GM23338 (cell line): Measurements from ENCODE around the gene RGS6. TPM values are rescaled to one million over a fixed set of nuclear protein-coding genes. Genes with fewer than 3 reads are reported as not detected.
A peak's percentile ranks its signal among the peaks of the same experiment; 100 is the strongest.

ENCODE experiments used
- ATAC-seq: fragments of 200-7000 bp; cut with Tn5 transposase; 3 replicates; pipeline ENCODE4 v1.9.1; 2020
- DNase-seq: peaks from one replicate; pipeline ENCODE4 v3.0.0-alpha.2; 2015; ENCODE audit warnings: low spot score
- H2AFZ ChIP-seq: fragments of 200-600 bp; sonication (generic); 2 replicates; pipeline ENCODE4 v1.8.0; 2016; ENCODE audit warnings: antibody characterized with exemption, mild to moderate bottlenecking, moderate library complexity
- H3F3A ChIP-seq: fragments of 200-600 bp; sonication (generic); replicated peaks from 2 replicates; pipeline ENCODE4 v1.8.0; 2017; ENCODE audit warnings: antibody characterized with exemption, mixed run types, low read depth
- H3K27ac ChIP-seq: fragments of 200-600 bp; sonication (generic); 2 replicates; pipeline ENCODE4 v1.6.1; 2016; ENCODE audit warnings: low read depth
- H3K27me3 ChIP-seq: fragments of 200-600 bp; sonication (generic); 2 replicates; pipeline ENCODE4 v1.8.0; 2016; ENCODE audit warnings: mild to moderate bottlenecking, mixed run types, moderate library complexity; ENCODE audit not compliant: insufficient read depth
- H3K36me3 ChIP-seq: fragments of 200-600 bp; sonication (generic); 2 replicates; pipeline ENCODE4 v1.8.0; 2016; ENCODE audit warnings: mild to moderate bottlenecking; ENCODE audit not compliant: insufficient read depth
- H3K4me1 ChIP-seq: fragments of 200-600 bp; sonication (generic); 2 replicates; pipeline ENCODE4 v1.8.0; 2016; ENCODE audit warnings: mild to moderate bottlenecking, moderate library complexity; ENCODE audit not compliant: insufficient read depth
- H3K4me2 ChIP-seq: fragments of 200-600 bp; sonication (generic); 2 replicates; pipeline ENCODE4 v1.7.1; 2017; ENCODE audit warnings: mixed run types
- H3K4me3 ChIP-seq: fragments of 200-600 bp; sonication (generic); 2 replicates; pipeline ENCODE4 v1.6.1; 2016; ENCODE audit warnings: mixed run types
- H3K79me2 ChIP-seq: fragments of 200-600 bp; sonication (generic); replicated peaks from 2 replicates; pipeline ENCODE4 v1.8.0; 2017; ENCODE audit warnings: mild to moderate bottlenecking; ENCODE audit not compliant: insufficient read depth
- H3K9me2 ChIP-seq: fragments of 200-600 bp; sonication (generic); 2 replicates; pipeline ENCODE4 v1.8.0; 2017; ENCODE audit not compliant: insufficient read depth
- H4K20me1 ChIP-seq: fragments of 200-600 bp; sonication (generic); replicated peaks from 2 replicates; pipeline ENCODE4 v1.8.0; 2017; ENCODE audit warnings: mild to moderate bottlenecking; ENCODE audit not compliant: insufficient read depth
- H3K27ac Mint-ChIP-seq: 2 replicates; pipeline ENCODE4 v1.8.0; 2020; ENCODE audit warnings: inconsistent platforms, mild to moderate bottlenecking, moderate library complexity, mixed read lengths
- H3K27me3 Mint-ChIP-seq: 3 replicates; pipeline ENCODE4 v1.8.0; 2022; ENCODE audit warnings: low read depth, mild to moderate bottlenecking, moderate library complexity, mixed read lengths, inconsistent platforms; ENCODE audit not compliant: insufficient read depth, poor library complexity
- H3K36me3 Mint-ChIP-seq: 3 replicates; pipeline ENCODE4 v1.8.0; 2021; ENCODE audit warnings: low read depth, mild to moderate bottlenecking, inconsistent platforms, moderate library complexity, mixed read lengths
- H3K4me1 Mint-ChIP-seq: 3 replicates; pipeline ENCODE4 v1.8.0; 2020; ENCODE audit warnings: mild to moderate bottlenecking, inconsistent platforms, mixed read lengths
- H3K4me3 Mint-ChIP-seq: 3 replicates; pipeline ENCODE4 v1.8.0; 2021; ENCODE audit warnings: moderate library complexity, mild to moderate bottlenecking, inconsistent platforms, mixed read lengths
- H3K9me3 Mint-ChIP-seq: 3 replicates; pipeline ENCODE4 v1.8.0; 2020; ENCODE audit warnings: moderate library complexity, mild to moderate bottlenecking, inconsistent platforms, mixed read lengths
- CREB1 ChIP-seq: fragments of 250-450 bp; sonication (Bioruptor Pico); IDR thresholded peaks from 2 replicates; pipeline ENCODE4 v1.5.0; 2020; ENCODE audit warnings: low read depth, mild to moderate bottlenecking, moderate library complexity
- CTCF ChIP-seq, 2 experiments: fragments of 200-600 bp in 1 of 2; sonication (generic) in 1 of 2; conservative IDR thresholded peaks; 2 replicates each; pipeline versions ENCODE4 v1.5.1 to v1.6.1; 2016 to 2017; ENCODE audit warnings: antibody characterized with exemption in 2 of 2, low read depth in 2 of 2, mild to moderate bottlenecking in 2 of 2, moderate library complexity in 1 of 2
- ETS1 ChIP-seq: IDR thresholded peaks from 2 replicates; pipeline ENCODE4 v1.6.1; 2016; ENCODE audit warnings: antibody characterized with exemption
- STAT1 ChIP-seq: IDR thresholded peaks from one replicate; pipeline ENCODE4 v1.6.1; 2016; ENCODE audit warnings: antibody characterized with exemption; ENCODE audit not compliant: unreplicated experiment
- ZNF114 ChIP-seq: fragments of 250-450 bp; sonication (Bioruptor Pico); IDR thresholded peaks from 2 replicates; pipeline ENCODE4 v1.5.0; 2020; ENCODE audit warnings: mild to moderate bottlenecking, moderate library complexity
- ZNF331 ChIP-seq: fragments of 250-450 bp; sonication (Bioruptor Pico); IDR thresholded peaks from 2 replicates; pipeline ENCODE4 v1.5.0; 2020; ENCODE audit warnings: low read depth, mild to moderate bottlenecking, moderate library complexity
- ZNF462 ChIP-seq: fragments of 250-450 bp; sonication (Bioruptor Pico); IDR thresholded peaks from 2 replicates; pipeline ENCODE4 v1.5.0; 2020; ENCODE audit warnings: mild to moderate bottlenecking, moderate library complexity
- polyA plus RNA-seq: library from polyadenylated mRNA; unstranded; fragments of >200 nt; fragmentation: Nextera tagmentation; extraction: Ambion mirVana; gene quantifications from 2 replicates; pipeline ENCODE4 v1.2.1, GENCODE V29; 2016
- total RNA-seq: library from RNA; depleted of rRNA; stranded (reverse); fragments of >200 nt; shearing (Covaris generic); gene quantifications from 2 replicates; pipeline ENCODE4 v1.2.3, GENCODE V29; 2014

RGS6 gene
- total and polyA plus RNA-seq, 2 experiments from 2014 or later: 0.66 to 0.83 TPM

- Mint-ChIP-seq H3K27ac (no peak overlapping the region), H3K9me3 (peaks cover 3% of the 10 kb centered on the region; the same call in 1 of the 3 replicates), H3K4me1 (no peaks in the 10 kb centered on the region), H3K36me3 (no peaks in the 10 kb centered on the region), H3K27me3 (no peaks in the 10 kb centered on the region), H3K4me3 (no peak overlapping the region)
- no peaks in the 10 kb centered on the region for H3K79me2 ChIP-seq
- H3K4me1 ChIP-seq: no peaks in the 10 kb centered on the region
- H3K4me2 ChIP-seq: no peak overlapping the region
- H3K9me2 ChIP-seq: no peaks in the 10 kb centered on the region
- no peaks in the 10 kb centered on the region for H3K36me3 ChIP-seq
- ATAC-seq: no peak
- TF ChIP-seq ZNF114 (no peak), CTCF (conservative IDR thresholded peaks at IDR 0.05; ENCODE audit: low read depth in 2 of 2) (no peak), CREB1 (CRISPR knock-in tag) (no peak), ZNF331 (CRISPR knock-in tag) (no peak), STAT1 (no peak), ETS1 (no peak)
- no peak overlapping the region for H3K27ac ChIP-seq
- H3K4me3 ChIP-seq: no peak overlapping the region
- H2AFZ ChIP-seq: no peak overlapping the region
- no peaks in the 10 kb centered on the region for H3F3A ChIP-seq
- H3K27me3 ChIP-seq: no peaks in the 10 kb centered on the region
- no peak for DNase-seq
- no peaks in the 10 kb centered on the region for H4K20me1 ChIP-seq
Measured at GRCh38 chr14:72017290-72017689, 85.1 kb downstream of the RGS6 start.

- Histone ChIP-seq H3K27ac (no peak overlapping the region), H3K4me2 (peak overlapping the region; percentile 37; the same call in 1 of the 2 replicates), H3K4me3 (0 out of 2 replicates have a peak overlapping the region, but pooled peaks have one; percentile 9), H3K9me2 (no peaks in the 10 kb centered on the region), H3K27me3 (no peaks in the 10 kb centered on the region), H3K79me2 (no peaks in the 10 kb centered on the region), H3K4me1 (peaks cover 5% of the 10 kb centered on the region; the same call in 1 of the 2 replicates), H2AFZ (0 out of 2 replicates have a peak overlapping the region, but pooled peaks have one; percentile 2), H4K20me1 (no peaks in the 10 kb centered on the region), H3F3A (no peaks in the 10 kb centered on the region), H3K36me3 (no peaks in the 10 kb centered on the region)
- peak; percentile 83 for ATAC-seq
- H3K9me3 Mint-ChIP-seq: no peaks in the 10 kb centered on the region
- H3K4me3 Mint-ChIP-seq: peak overlapping the region; percentile 14; the same call in 1 of the 3 replicates
- DNase-seq: peak; percentile 15
- no peaks in the 10 kb centered on the region for H3K36me3 Mint-ChIP-seq
- H3K27me3 Mint-ChIP-seq: peaks cover 4% of the 10 kb centered on the region
- no peak overlapping the region for H3K27ac Mint-ChIP-seq
- H3K4me1 Mint-ChIP-seq: peaks cover 7% of the 10 kb centered on the region
- no peak for TF ChIP-seq ZNF114
- no peak for TF ChIP-seq ZNF462
- no peak for TF ChIP-seq ETS1
Measured at GRCh38 chr14:72023128-72024042, 91.2 kb downstream of the RGS6 start.
